Endometrium (tissue), 2 donors: ENCODE data around the gene NDRG3.
"Not testable (repeated sequence)": the region's sequence is repeated elsewhere in the genome, so short reads cannot be mapped to it uniquely, and the experiment has no call there.

Experiments
- FAIRE-seq: peaks from 2 replicates; lab custom pipeline; 2012; peaks lifted over from hg19 to GRCh38; lab: Jason Lieb, UNC
- donor health status: control.
- donor health status: control.

The NDRG3 gene

GRCh38 chr20:36687850-36688249 lies 58.0 kb downstream of the NDRG3 start:
- FAIRE-seq, result no peak

- no peak for FAIRE-seq
Observed at GRCh38 chr20:36686944-36687343, 58.9 kb downstream of the NDRG3 start.

GRCh38 chr20:36686504-36686903 lies 59.4 kb downstream of the NDRG3 start:
- FAIRE-seq, result no peak

- FAIRE-seq, result no peak
Observed at GRCh38 chr20:36684747-36685146, 61.1 kb downstream of the NDRG3 start.

GRCh38 chr20:36682311-36682710 lies 63.6 kb downstream of the NDRG3 start:
- no peak for FAIRE-seq

GRCh38 chr20:36677422-36677771 lies 68.5 kb downstream of the NDRG3 start:
- no peak for FAIRE-seq

- no peak for FAIRE-seq
Observed at GRCh38 chr20:36676701-36677421, 69.0 kb downstream of the NDRG3 start.

- FAIRE-seq, result not testable (repeated sequence)
Observed at GRCh38 chr20:36675545-36675944, 70.3 kb downstream of the NDRG3 start.

GRCh38 chr20:36672991-36673390 lies 72.9 kb downstream of the NDRG3 start:
- FAIRE-seq, result no peak

GRCh38 chr20:36670665-36671357 lies 75.1 kb downstream of the NDRG3 start:
- FAIRE-seq, result no peak

- FAIRE-seq, result no peak
Observed at GRCh38 chr20:36666181-36666740, 79.6 kb downstream of the NDRG3 start.

GRCh38 chr20:36663031-36663430 lies 82.9 kb downstream of the NDRG3 start:
- no peak for FAIRE-seq

- no peak for FAIRE-seq
Observed at GRCh38 chr20:36658300-36658699, 87.6 kb downstream of the NDRG3 start.

GRCh38 chr20:36656733-36657132 lies 89.2 kb downstream of the NDRG3 start:
- no peak for FAIRE-seq

- no peak for FAIRE-seq
Observed at GRCh38 chr20:36655004-36655403, 90.9 kb downstream of the NDRG3 start.

- no peak for FAIRE-seq
Observed at GRCh38 chr20:36654506-36654905, 91.4 kb downstream of the NDRG3 start.

GRCh38 chr20:36653456-36653855 lies 92.4 kb downstream of the NDRG3 start:
- FAIRE-seq, result no peak

- no peak for FAIRE-seq
Observed at GRCh38 chr20:36647196-36648121, 98.4 kb downstream of the NDRG3 start.

GRCh38 chr20:36646678-36647077 lies 99.2 kb downstream of the NDRG3 start:
- no peak for FAIRE-seq

GRCh38 chr20:36645998-36646397 lies 99.9 kb downstream of the NDRG3 start, which contains the start of gene SLA2:
SLA2 (minus strand) TSS chr20:36646196; CDS start chr20:36641335, 4,861 bp downstream.
- no peak for FAIRE-seq

- FAIRE-seq, result no peak
Observed at GRCh38 chr20:36645353-36645752, 100.5 kb downstream of the NDRG3 start.

- FAIRE-seq, result no peak
Observed at GRCh38 chr20:36644706-36645095, 101.2 kb downstream of the NDRG3 start.
